ENCODE measurements around the gene CNTROB.
A peak's percentile ranks its signal among the peaks of the same experiment; 100 is the strongest.

DNA sequence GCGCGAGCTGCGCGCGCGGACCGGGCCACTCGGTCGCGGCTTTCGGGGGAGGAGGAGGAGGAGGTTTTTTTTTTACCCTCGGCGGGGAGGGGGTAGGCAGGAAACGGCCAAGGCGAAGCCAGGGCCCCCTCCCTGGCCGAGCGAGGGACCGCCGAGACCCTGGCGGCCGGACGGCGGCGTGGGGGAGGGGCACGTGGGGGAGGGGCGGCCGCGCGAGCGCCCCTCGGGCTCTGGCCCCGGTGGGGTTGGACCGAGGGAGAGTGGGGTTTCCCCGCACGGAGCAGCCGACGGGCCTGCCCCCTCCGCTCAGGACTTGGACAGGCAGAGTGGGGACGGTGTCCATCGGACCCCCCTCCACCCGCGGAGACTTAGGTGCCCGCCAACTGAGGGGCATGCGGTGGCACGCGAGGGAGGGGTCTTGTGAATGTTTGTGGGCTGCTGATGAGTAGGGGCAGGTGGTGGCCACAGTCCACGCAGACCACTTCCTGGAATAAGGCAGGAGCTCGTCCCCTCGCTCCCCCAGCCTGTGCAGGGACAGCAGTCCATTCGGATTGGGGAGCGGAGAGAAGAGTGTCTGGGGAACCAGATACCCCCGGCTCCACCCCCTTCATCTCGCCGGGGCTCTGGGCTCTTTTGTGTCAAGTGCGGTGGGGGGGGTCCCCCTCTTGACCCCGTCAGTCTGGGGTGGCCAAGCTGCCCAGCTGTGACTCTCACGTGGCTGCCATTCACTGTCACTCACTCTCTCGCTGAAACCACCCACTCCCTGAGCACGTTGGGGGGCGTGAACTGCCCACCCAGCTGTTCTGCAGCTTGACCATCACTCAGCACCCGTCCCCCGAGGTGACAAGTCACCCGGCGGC, 46.4 kb upstream of the CNTROB start:
- TF ChIP-seq, protein P1, sequence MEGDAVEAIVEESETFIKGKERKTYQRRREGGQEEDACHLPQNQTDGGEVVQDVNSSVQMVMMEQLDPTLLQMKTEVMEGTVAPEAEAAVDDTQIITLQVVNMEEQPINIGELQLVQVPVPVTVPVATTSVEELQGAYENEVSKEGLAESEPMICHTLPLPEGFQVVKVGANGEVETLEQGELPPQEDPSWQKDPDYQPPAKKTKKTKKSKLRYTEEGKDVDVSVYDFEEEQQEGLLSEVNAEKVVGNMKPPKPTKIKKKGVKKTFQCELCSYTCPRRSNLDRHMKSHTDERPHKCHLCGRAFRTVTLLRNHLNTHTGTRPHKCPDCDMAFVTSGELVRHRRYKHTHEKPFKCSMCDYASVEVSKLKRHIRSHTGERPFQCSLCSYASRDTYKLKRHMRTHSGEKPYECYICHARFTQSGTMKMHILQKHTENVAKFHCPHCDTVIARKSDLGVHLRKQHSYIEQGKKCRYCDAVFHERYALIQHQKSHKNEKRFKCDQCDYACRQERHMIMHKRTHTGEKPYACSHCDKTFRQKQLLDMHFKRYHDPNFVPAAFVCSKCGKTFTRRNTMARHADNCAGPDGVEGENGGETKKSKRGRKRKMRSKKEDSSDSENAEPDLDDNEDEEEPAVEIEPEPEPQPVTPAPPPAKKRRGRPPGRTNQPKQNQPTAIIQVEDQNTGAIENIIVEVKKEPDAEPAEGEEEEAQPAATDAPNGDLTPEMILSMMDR (IDR thresholded peaks at IDR 0.05) = no peak
- TF ChIP-seq POLR2A (IDR thresholded peaks at IDR 0.05; ENCODE audit: low read length) = peak; percentile 51
- no peak for TF ChIP-seq POLR2AphosphoS2 (conservative IDR thresholded peaks at IDR 0.05; ENCODE audit: low read length)
- TF ChIP-seq RAD21 (conservative IDR thresholded peaks at IDR 0.05 in 1 of 2, IDR thresholded peaks at IDR 0.05 in 1 of 2) = 0 out of 5 replicates have a peak, but pooled peaks of 1 of the 2 experiments have one; percentile 9
- TF ChIP-seq JUNB (IDR thresholded peaks at IDR 0.05) = no peak
- no peak for TF ChIP-seq NR3C1 (IDR thresholded peaks at IDR 0.05)
- TF ChIP-seq SREBF2 (IDR thresholded peaks at IDR 0.05) = no peak
- no peak for TF ChIP-seq RCOR1 (IDR thresholded peaks at IDR 0.05; ENCODE audit: low read depth, low read length)
- TF ChIP-seq, protein P2, sequence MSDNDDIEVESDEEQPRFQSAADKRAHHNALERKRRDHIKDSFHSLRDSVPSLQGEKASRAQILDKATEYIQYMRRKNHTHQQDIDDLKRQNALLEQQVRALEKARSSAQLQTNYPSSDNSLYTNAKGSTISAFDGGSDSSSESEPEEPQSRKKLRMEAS (IDR thresholded peaks at IDR 0.05) = peak; percentile 88
- no peak for TF ChIP-seq PHF8 (IDR thresholded peaks at IDR 0.05; ENCODE audit: borderline replicate concordance, low read depth)
- TF ChIP-seq SMC3 (IDR thresholded peaks at IDR 0.05) = 0 out of 3 replicates have a peak, but pooled peaks have one; percentile 10
